Common myeloid progenitor, CD34-positive (primary cell): ENCODE results near the gene DDX10.

Experiments used
- CTCF ChIA-PET: fragments of 350-600 bp; sonication (Branson Sonifier 250); formaldehyde crosslinking; loops from one replicate; lab custom pipeline; 2021; ENCODE audit warnings: antibody characterized with exemption; lab: Charles Lee
- POLR2A ChIA-PET: fragments of 350-600 bp; sonication (Branson Sonifier 250); formaldehyde crosslinking; loops from one replicate; lab custom pipeline; 2021; ENCODE audit warnings: antibody characterized with exemption; lab: Charles Lee
- DNase-seq, 3 donors: peaks; one replicate each; pipeline versions ENCODE4 v3.0.0 to v3.0.0-alpha.2; 2013
- H3K27ac ChIP-seq, 2 experiments: 1 replicate in 1 of 2; 2 replicates in 1 of 2; pipeline ENCODE4 v1.7.0; 2013; ENCODE audit warnings: inconsistent platforms in 2 of 2, low read length in 2 of 2, mild to moderate bottlenecking in 2 of 2, low read depth in 1 of 2, moderate library complexity in 1 of 2; ENCODE audit not compliant: severe bottlenecking in 2 of 2, insufficient read depth in 1 of 2, poor library complexity in 1 of 2
- H3K27me3 ChIP-seq, 5 experiments: replicated peaks in 2 of 5; 1 replicate in 3 of 5; 2 replicates in 2 of 5; pipeline versions ENCODE4 v1.6.1 to v1.7.0; 2013; ENCODE audit warnings: low read length in 4 of 5, mild to moderate bottlenecking in 2 of 5, moderate library complexity in 2 of 5, inconsistent platforms in 1 of 5; ENCODE audit not compliant: insufficient read depth in 5 of 5, control insufficient read depth in 4 of 5
- H3K36me3 ChIP-seq, 4 experiments: 1 replicate in 2 of 4; 2 replicates in 2 of 4; pipeline versions ENCODE4 v1.6.1 to v1.7.0; 2013; ENCODE audit warnings: low read length in 3 of 4, control low read depth in 1 of 4, mild to moderate bottlenecking in 1 of 4; ENCODE audit not compliant: control insufficient read depth in 4 of 4, insufficient read depth in 4 of 4
- H3K4me1 ChIP-seq, 4 experiments: 1 replicate in 3 of 4; 2 replicates in 1 of 4; pipeline versions ENCODE4 v1.6.1 to v1.7.1; 2013; ENCODE audit warnings: low read length in 3 of 4, mild to moderate bottlenecking in 3 of 4, control low read depth in 1 of 4, inconsistent platforms in 1 of 4, moderate library complexity in 1 of 4; ENCODE audit not compliant: control insufficient read depth in 4 of 4, insufficient read depth in 4 of 4; ENCODE audit errors: control extremely low read depth in 1 of 4
- H3K4me3 ChIP-seq, 7 experiments: 1 replicate in 4 of 7; 2 replicates in 3 of 7; pipeline versions ENCODE4 v1.5.1 to v1.7.0; 2013; ENCODE audit warnings: mild to moderate bottlenecking in 7 of 7, low read length in 6 of 7, moderate library complexity in 6 of 7, inconsistent platforms in 2 of 7, low read depth in 2 of 7, control low read depth in 1 of 7; ENCODE audit not compliant: insufficient read depth in 4 of 7, control insufficient read depth in 1 of 7; ENCODE audit errors: extremely low read depth in 1 of 7
- H3K9me3 ChIP-seq, 5 experiments: 1 replicate in 4 of 5; 2 replicates in 1 of 5; pipeline versions ENCODE4 v1.6.1 to v1.7.1; 2013; ENCODE audit warnings: low read length in 4 of 5, mild to moderate bottlenecking in 2 of 5, inconsistent platforms in 1 of 5, low read depth in 1 of 5, moderate library complexity in 1 of 5; ENCODE audit not compliant: control insufficient read depth in 4 of 5, insufficient read depth in 2 of 5; ENCODE audit errors: control extremely low read depth in 1 of 5
- WGBS: methylation state at CpG from one replicate; pipeline ENCODE4 v1.1.5; 2013; ENCODE audit not compliant: insufficient coverage; 5-methylcytosine and 5-hydroxymethylcytosine counted together

Gene DDX10

DNA sequence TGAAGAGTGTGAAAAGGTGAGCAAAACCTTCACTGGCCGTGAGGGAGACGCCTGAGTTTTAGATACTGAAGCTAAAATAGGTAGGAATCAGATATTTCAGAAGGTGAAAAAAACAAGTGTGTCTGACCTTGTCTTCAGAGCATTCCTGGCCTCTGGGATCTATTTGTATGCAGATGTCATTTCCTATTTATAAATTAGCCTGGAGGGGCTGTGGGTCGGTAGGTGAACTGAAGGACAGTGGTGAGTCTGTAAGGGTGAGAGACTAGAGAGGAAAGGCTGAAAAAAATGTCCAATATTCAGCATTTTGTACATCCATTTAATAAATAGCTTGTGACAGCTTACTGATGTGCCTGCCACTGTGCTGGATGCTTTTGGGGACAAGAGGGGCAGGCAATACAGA, 302.1 kb downstream of the DDX10 start:
- 50% methylated on average over 2 of the region's 3 CpGs for WGBS
- POLR2A ChIA-PET = no interaction called here

DNA sequence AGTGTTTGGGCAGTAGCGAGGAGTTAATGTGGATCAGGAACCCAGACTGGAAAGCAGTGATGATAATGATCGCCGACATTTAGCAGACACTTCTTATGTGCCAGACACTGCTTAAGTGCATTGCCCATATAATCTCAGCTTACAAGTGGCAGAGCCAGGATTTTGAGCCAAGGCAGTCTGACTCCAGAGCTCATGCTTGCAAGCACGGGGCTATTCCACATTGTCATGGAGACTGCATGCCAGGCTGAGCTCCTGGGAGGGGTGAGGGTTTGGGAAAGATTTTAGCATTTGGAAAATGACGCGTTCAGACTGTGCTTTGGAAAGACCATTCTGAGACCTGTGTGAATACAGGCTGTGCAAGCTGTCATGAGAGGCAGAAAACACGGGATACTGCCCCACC, 302.7 kb downstream of the DDX10 start:
- ChIA-PET CTCF (no interaction called here), POLR2A (no interaction called here)
- DNase-seq = no peak
- 93% methylated on average over 6 of the region's 7 CpGs for WGBS
- Histone ChIP-seq H3K4me1 (no peaks in the 10 kb centered on the region), H3K4me3 (no peak overlapping the region), H3K36me3 (no peaks in the 10 kb centered on the region), H3K9me3 (peaks cover 0 to 2% (median 0%) of the 10 kb centered on the region in 5 experiments), H3K27ac (no peak overlapping the region), H3K27me3 (no peaks in the 10 kb centered on the region)

More for the DNA sequence above, 302.1 kb downstream of the DDX10 start:
- no peaks in the 10 kb centered on the region for H3K4me1 ChIP-seq
- H3K27ac ChIP-seq = no peak overlapping the region
- CTCF ChIA-PET = no interaction called here
- H3K36me3 ChIP-seq = no peaks in the 10 kb centered on the region
- no peak overlapping the region for H3K4me3 ChIP-seq
- peaks cover 0 to 2% (median 0%) of the 10 kb centered on the region in 5 experiments for H3K9me3 ChIP-seq
- H3K27me3 ChIP-seq = no peaks in the 10 kb centered on the region
- no peak for DNase-seq

DNA sequence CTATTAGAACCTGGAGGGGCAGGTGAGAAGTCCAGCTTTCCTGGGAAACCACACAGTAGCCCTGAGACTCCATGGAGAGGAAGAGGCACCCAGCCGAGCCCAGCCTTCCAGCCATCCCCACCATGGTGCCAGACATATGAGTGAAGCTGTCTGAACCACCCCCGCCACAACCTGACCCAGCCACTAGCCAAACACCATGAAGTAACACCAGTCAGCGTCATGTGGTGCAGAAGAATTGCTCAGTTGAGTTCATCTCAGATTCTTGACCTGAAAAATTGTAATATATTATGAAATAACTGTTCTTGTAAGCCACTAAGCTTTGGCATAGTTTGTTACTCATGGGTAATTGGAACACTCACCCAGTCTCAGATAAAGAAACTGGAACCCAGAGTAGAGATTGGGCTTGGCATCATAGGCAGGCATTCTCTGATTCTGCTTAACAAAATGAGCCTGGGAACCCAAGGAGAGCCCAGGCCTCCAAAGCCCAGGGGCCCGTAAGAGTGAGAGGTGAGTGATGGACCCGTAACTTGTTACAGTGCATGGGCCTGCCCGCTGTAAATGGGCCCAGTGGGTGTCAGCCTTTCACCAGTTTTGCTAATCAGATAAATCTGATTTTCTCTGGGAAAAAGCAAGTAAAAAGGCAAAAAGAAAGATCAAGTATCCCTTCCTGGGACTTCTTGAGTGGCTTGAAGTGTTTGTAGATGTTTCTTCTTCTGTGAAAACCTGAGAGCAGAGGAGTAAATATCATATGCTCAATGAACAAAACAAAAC, 305.5 kb downstream of the DDX10 start:
- ChIA-PET POLR2A (interaction anchor here (0.6 kb wide), 1 partner anchor 1994 kb away, joined by 3 read pairs; no protein-coding TSS in a partner anchor), CTCF (interaction anchor here (1.0 kb wide), 1 partner anchor 10 kb away, joined by 3 read pairs; no protein-coding TSS in a partner anchor)
- H3K9me3 ChIP-seq = no peaks in the 10 kb centered on the region
- 100% methylated on average over 3 of the region's 6 CpGs for WGBS
- no peaks in the 10 kb centered on the region for H3K36me3 ChIP-seq
- H3K4me1 ChIP-seq = no peaks in the 10 kb centered on the region
- no peak for DNase-seq
- H3K27ac ChIP-seq = no peak overlapping the region
- no peaks in the 10 kb centered on the region for H3K27me3 ChIP-seq
- H3K4me3 ChIP-seq = no peak overlapping the region

DNA sequence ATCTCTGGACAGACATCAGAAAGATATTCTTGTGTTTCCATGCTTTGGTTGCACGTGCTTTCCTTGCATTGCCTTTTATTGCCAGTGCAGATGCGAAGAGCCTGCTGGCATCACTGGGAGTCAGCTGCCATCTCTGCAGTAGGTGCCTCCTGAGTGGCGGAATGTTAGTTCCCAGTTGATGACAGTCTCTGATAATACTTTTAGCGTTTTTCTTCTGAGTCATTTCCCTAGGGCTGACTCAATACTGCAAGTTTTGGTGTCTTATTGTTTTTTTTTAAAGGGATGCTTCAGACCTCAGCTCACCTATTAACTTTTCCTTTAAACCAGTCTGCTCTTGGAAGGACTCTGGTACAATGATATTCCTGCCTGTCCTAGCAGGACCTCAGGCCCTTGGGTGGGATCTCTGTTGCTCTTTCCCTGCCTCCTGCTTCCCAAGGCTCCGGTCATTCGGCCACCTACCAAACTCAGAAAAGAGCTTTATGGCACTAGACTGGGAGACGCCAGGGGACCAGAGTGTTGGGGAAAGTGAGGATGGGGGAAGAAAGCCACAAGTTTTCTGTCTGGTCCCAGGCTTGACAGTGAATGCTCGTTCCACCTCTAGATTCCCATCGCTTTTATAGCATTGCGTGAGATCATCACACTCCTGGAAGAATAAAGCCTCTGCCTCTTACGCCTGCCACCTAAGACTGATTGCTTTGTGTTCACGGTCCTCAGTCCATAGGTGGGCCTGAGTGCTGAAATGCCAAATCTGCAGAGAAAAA, 308.7 kb downstream of the DDX10 start:
- Histone ChIP-seq H3K4me3 (no peak overlapping the region), H3K4me1 (no peaks in the 10 kb centered on the region), H3K9me3 (no peaks in the 10 kb centered on the region), H3K27ac (no peak overlapping the region), H3K27me3 (no peaks in the 10 kb centered on the region), H3K36me3 (no peaks in the 10 kb centered on the region)
- ChIA-PET CTCF (no interaction called here), POLR2A (no interaction called here)
- WGBS = 89% methylated on average over 9 of the region's 12 CpGs
- no peak for DNase-seq

DNA sequence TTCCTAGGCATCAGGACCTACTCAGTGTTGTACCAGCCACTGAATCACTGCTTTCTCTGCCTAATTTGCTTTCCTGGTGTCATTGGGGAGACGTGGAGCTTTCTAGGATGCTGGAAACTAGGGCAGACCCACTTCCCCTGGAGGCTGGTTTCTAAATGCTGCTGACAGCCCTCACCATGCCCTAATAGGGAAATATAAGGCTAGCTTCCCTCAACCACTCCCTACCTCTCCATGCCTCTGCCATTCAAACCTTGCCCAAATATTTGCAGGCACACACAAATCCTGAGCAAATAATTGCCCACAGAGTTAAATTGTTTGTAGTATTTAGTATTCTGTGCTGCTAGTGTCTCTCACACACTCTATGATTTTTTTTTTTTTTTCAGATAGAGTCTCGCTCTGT, 310.2 kb downstream of the DDX10 start:
- ChIA-PET POLR2A (no interaction called here), CTCF (no interaction called here)
- DNase-seq = no peak
- H3K4me3 ChIP-seq = no peak overlapping the region
- no peaks in the 10 kb centered on the region for H3K9me3 ChIP-seq
- no peaks in the 10 kb centered on the region for H3K36me3 ChIP-seq
- no peaks in the 10 kb centered on the region for H3K4me1 ChIP-seq
- 50% methylated on average over 1 of the region's 2 CpGs for WGBS
- no peaks in the 10 kb centered on the region for H3K27me3 ChIP-seq
- H3K27ac ChIP-seq = no peak overlapping the region

DNA sequence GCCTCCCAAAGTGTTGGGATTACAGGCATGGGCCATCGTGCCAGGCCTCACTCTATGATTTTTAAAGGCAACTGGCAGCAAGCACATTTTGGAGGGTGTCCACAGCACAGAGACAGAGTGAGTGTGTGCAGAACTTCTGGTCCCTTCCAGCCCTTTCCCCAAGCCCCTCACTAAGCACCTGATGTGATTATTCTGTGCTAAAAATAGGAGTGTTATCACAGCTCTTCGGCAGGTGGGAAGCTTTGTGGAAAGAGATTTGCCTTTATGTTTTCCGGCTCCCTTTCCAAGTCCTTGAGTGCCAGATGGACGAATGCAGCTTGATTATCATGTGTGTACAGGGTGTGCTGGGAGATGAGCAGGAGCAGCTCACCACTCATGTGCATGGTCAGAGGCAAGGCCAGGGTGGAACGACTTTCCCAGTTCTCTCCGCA, 310.8 kb downstream of the DDX10 start:
- no peaks in the 10 kb centered on the region for H3K4me1 ChIP-seq
- CTCF ChIA-PET = no interaction called here
- H3K9me3 ChIP-seq = no peaks in the 10 kb centered on the region
- 96% methylated on average over 4 of the region's 6 CpGs for WGBS
- DNase-seq = no peak
- no peak overlapping the region for H3K4me3 ChIP-seq
- no peaks in the 10 kb centered on the region for H3K27me3 ChIP-seq
- POLR2A ChIA-PET = interaction anchor here (0.6 kb wide), 1 partner anchor 184 kb away, joined by 3 read pairs; no protein-coding TSS in a partner anchor
- H3K27ac ChIP-seq = no peak overlapping the region
- no peaks in the 10 kb centered on the region for H3K36me3 ChIP-seq
